K562 (cell line): ENCODE results near the gene GAMT. TPM values are rescaled to one million over a fixed set of nuclear protein-coding genes. Genes with fewer than 3 reads are reported as not detected.

ENCODE experiments used
- JUN ChIP-seq, 2 experiments: sonication (generic) in 1 of 2; formaldehyde crosslinking in 1 of 2; IDR thresholded peaks; 2 replicates each; pipeline versions ENCODE4 v1.6.1 to v1.8.0; 2012 to 2022; ENCODE audit warnings: borderline replicate concordance in 2 of 2, mild to moderate bottlenecking in 2 of 2, improper control_type of control experiment in 1 of 2, low read depth in 1 of 2, low read length in 1 of 2, missing genetic modification reagents in 1 of 2
- KDM2B ChIP-seq: fragments of 250-450 bp; sonication (Bioruptor Pico); IDR thresholded peaks from 2 replicates; pipeline ENCODE4 v1.8.0; 2021; ENCODE audit warnings: mild to moderate bottlenecking, moderate library complexity
- RBBP5 ChIP-seq: fragments of 200-600 bp; sonication (generic); IDR thresholded peaks from 2 replicates; pipeline ENCODE4 v1.6.1; 2012; ENCODE audit warnings: borderline replicate concordance, mild to moderate bottlenecking, low read length, control low read depth, inconsistent platforms; ENCODE audit not compliant: insufficient read depth, poor library complexity, severe bottlenecking
- YY1 ChIP-seq, 3 experiments: IDR thresholded peaks; 2 replicates each; pipeline ENCODE4 v1.6.1; 2011; ENCODE audit warnings: low read length in 2 of 3, mild to moderate bottlenecking in 2 of 3, moderate library complexity in 2 of 3, borderline replicate concordance in 1 of 3, control low read depth in 1 of 3, low read depth in 1 of 3; ENCODE audit not compliant: insufficient read depth in 3 of 3, insufficient replicate concordance in 2 of 3, control insufficient read depth in 1 of 3, insufficient read length in 1 of 3; ENCODE audit errors: extremely low read depth in 1 of 3
- ZFX ChIP-seq: sonication (generic); formaldehyde crosslinking; IDR thresholded peaks from 2 replicates; pipeline ENCODE4 v1.8.0; 2022; ENCODE audit warnings: mild to moderate bottlenecking, missing genetic modification reagents, moderate library complexity
- polyA plus RNA-seq, 8 experiments: library from polyadenylated mRNA; depleted of rRNA in 4 of 8; stranded (reverse) in 5 of 8; unstranded in 3 of 8; fragments of >200 nt; fragmentation: Nextera tagmentation in 2 of 8; fragmentation: Illumina TruSeq in 1 of 8; extraction: Ambion mirVana in 2 of 8; extraction: Trizol in 1 of 8; gene quantifications; 2 replicates each; pipeline versions ENCODE4 v1.2.1 to v1.2.3, GENCODE V29; 2011 to 2014; ENCODE audit warnings: inconsistent platforms in 1 of 8, missing spikeins in 1 of 8
- total RNA-seq, 7 experiments: library from RNA; depleted of rRNA in 6 of 7; stranded (reverse); fragments of >200 nt in 6 of 7; fragmentation: Illumina TruSeq in 2 of 7; extraction: Trizol in 2 of 7; gene quantifications; 2 replicates each; pipeline versions ENCODE4 v1.2.1 to v1.2.3, GENCODE V29; 2011 to 2021; ENCODE audit warnings: low replicate concordance in 1 of 7

GAMT gene
- total and polyA plus RNA-seq, 9 of the 15 experiments (the other 6 are each of a cell fraction or from before 2014, with no cell fraction given), result 1.3 to 35.3 (median 27.2) TPM

- TF ChIP-seq YY1 (IDR thresholded peaks at IDR 0.05; ENCODE audit: borderline replicate concordance in 1 of 3, control insufficient read depth in 1 of 3, extremely low read depth in 1 of 3, insufficient read depth in 3 of 3, insufficient read length in 1 of 3, insufficient replicate concordance in 2 of 3, low read depth in 1 of 3, low read length in 2 of 3) (peak in 1 of 3 experiments; percentile 8), KDM2B (CRISPR knock-in tag) (peak; percentile 70; the same call in 1 of the 2 replicates), RBBP5 (no peak), ZFX (peak; percentile 79), JUN (IDR thresholded peaks at IDR 0.05; ENCODE audit: borderline replicate concordance, low read depth, low read length) (no peak), JUN (CRISPR knock-in tag; IDR thresholded peaks at IDR 0.05; ENCODE audit: borderline replicate concordance) (0 out of 2 replicates have a peak, but pooled peaks have one; percentile 50)
Observed at GRCh38 chr19:1401138-1401888, at the start of gene GAMT (continued).
